Dermis blood vessel endothelial cell (primary cell): ENCODE results near the gene FLVCR2. TPM values are rescaled to one million over a fixed set of nuclear protein-coding genes. Genes with fewer than 3 reads are reported as not detected.
"Not testable (repeated sequence)": the region's sequence is repeated elsewhere in the genome, so short reads cannot be mapped to it uniquely, and the experiment has no call there.

Source experiments
- DNase-seq: peaks from one replicate; pipeline ENCODE4 v3.0.0; 2010
- total RNA-seq: library from RNA; depleted of rRNA; stranded (reverse); fragments of >200 nt; gene quantifications from 2 replicates; pipeline ENCODE4 v1.2.3, GENCODE V29; 2014

FLVCR2 gene
- total RNA-seq, 1 donor from 2014 or later: 10.6 TPM

GRCh38 chr14:75662966-75663365, 84.5 kb downstream of the FLVCR2 start:
- peak; percentile 91 for DNase-seq

- peak; percentile 70 for DNase-seq
Observed at GRCh38 chr14:75667099-75667765, 88.8 kb downstream of the FLVCR2 start.

GRCh38 chr14:75672605-75673192, 94.3 kb downstream of the FLVCR2 start:
- no peak for DNase-seq

GRCh38 chr14:75673345-75674035, 95.1 kb downstream of the FLVCR2 start:
- no peak for DNase-seq

GRCh38 chr14:75675265-75675960, 97.0 kb downstream of the FLVCR2 start:
- DNase-seq: no peak

- DNase-seq: no peak
Observed at GRCh38 chr14:75685910-75686309, 107.5 kb downstream of the FLVCR2 start.

- DNase-seq: peak; percentile 26
Observed at GRCh38 chr14:75689012-75689411, 110.6 kb downstream of the FLVCR2 start.

- peak; percentile 76 for DNase-seq
Observed at GRCh38 chr14:75690010-75690409, 111.6 kb downstream of the FLVCR2 start.

GRCh38 chr14:75695025-75695424, 116.6 kb downstream of the FLVCR2 start:
- not testable (repeated sequence) for DNase-seq

- DNase-seq: no peak
Observed at GRCh38 chr14:75697386-75697785, 119.0 kb downstream of the FLVCR2 start.

Other genes starting within 250 kb of the FLVCR2 start
- gene JDP2, start 150.6 kb upstream of the FLVCR2 start, total RNA-seq: 10.2 and 16.0 TPM in 2 replicates
- gene BATF, start 56.2 kb upstream of the FLVCR2 start, total RNA-seq: 2.0 and 3.2 TPM in 2 replicates
- gene ERG28, start 82.3 kb downstream of the FLVCR2 start, total RNA-seq: 5.3 and 7.6 TPM in 2 replicates
- 36.9 and 41.7 TPM in 2 replicates for gene TTLL5, start 82.6 kb downstream of the FLVCR2 start, total RNA-seq